Right lobe of liver (tissue), 6 donors: Measurements from ENCODE around the gene MCAT. TPM values are rescaled to one million over a fixed set of nuclear protein-coding genes. Genes with fewer than 3 reads are reported as not detected.

Experiments
- ATAC-seq, 4 donors: fragments of 200-7000 bp; cut with Tn5 transposase; one replicate each; pipeline ENCODE4 v1.9.1; 2020; ENCODE audit warnings: mild to moderate bottlenecking in 4 of 4, moderate library complexity in 4 of 4
- DNase-seq, 3 donors: peaks; one replicate each; pipeline ENCODE4 v3.0.0-alpha.2; 2020
- H3K27ac ChIP-seq, 3 donors: fragments of 200-600 bp; one replicate each; pipeline ENCODE4 v1.8.0; 2022
- H3K27me3 ChIP-seq, 2 donors: fragments of 200-600 bp; one replicate each; pipeline ENCODE4 v1.8.0; 2022
- H3K36me3 ChIP-seq, 4 donors: fragments of 200-600 bp; sonication (generic) in 1 of 4; one replicate each; pipeline versions ENCODE4 v1.5.1 to v1.8.0; 2017 to 2022; ENCODE audit warnings: control low read depth in 1 of 4
- H3K4me1 ChIP-seq, 4 donors: fragments of 200-600 bp; sonication (generic) in 1 of 4; one replicate each; pipeline versions ENCODE4 v1.5.1 to v1.8.0; 2017 to 2022; ENCODE audit warnings: control low read depth in 1 of 4
- H3K4me3 ChIP-seq, 3 donors: fragments of 200-600 bp; one replicate each; pipeline ENCODE4 v1.8.0; 2022
- H3K9me3 ChIP-seq, 4 donors: fragments of 200-600 bp; sonication (generic) in 1 of 4; one replicate each; pipeline versions ENCODE4 v1.5.1 to v1.8.0; 2017 to 2022; ENCODE audit warnings: control low read depth in 1 of 4
- CTCF ChIP-seq, 4 donors: fragments of 200-600 bp in 3 of 4; fragments of 450-650 bp in 1 of 4; IDR thresholded peaks; one replicate each; pipeline versions ENCODE4 v1.5.1 to v1.8.0; 2016 to 2022; ENCODE audit warnings: antibody characterized with exemption in 4 of 4, mild to moderate bottlenecking in 2 of 4
- POLR2A ChIP-seq: fragments of 450-650 bp; IDR thresholded peaks from one replicate; pipeline ENCODE4 v1.6.1; 2017; ENCODE audit warnings: antibody characterized with exemption, mild to moderate bottlenecking
- whole genome bisulfite sequencing: methylation state at CpG from one replicate; pipeline ENCODE4 v1.1.6; 2018; ENCODE audit warnings: low coverage, low lambda C conversion rate; ENCODE audit not compliant: insufficient coverage; ENCODE audit errors: missing lambda C conversion rate; 5-methylcytosine and 5-hydroxymethylcytosine counted together
- intact Hi-C, 2 donors: fragments of 100-400 bp; cut with DNase I; formaldehyde crosslinking; loops; one replicate each; pipeline versions ENCODE4 v1.11.2 to v1.14.1; 2022
- long read RNA-seq: library from polyadenylated mRNA; unstranded; transcript quantifications from one replicate; pipeline ENCODE4 v2.0.0, GENCODE V29; 2019
- total RNA-seq, 6 experiments: library from RNA; depleted of rRNA in 2 of 6; stranded (reverse); fragments of >200 nt in 2 of 6; fragmentation: NEBNext Ultra II Directional in 3 of 6; extraction: Animal tissue kit (Norgen Biotek cat#: 25700) in 3 of 6; gene quantifications; one replicate each; pipeline versions ENCODE4 v1.1.0 to v1.2.4, GENCODE V29; 2016 to 2023
- donor health status: DM: no; HTN: yes; CAD: no.
- donor health status: DM: no; HTN: no; CAD: no.
- donor health status: DM: no; HTN: no; CAD: no.
- donor health status: DM: no; HTN: yes; CAD: no.
- donor health status: DM: no; HTN: yes; CAD: no.

The MCAT gene
- 10 to 100 TPM in 4 of 6 experiments, 1 to 10 TPM in 2; 8.8 to 22.3 (median 11.4) TPM for total RNA-seq
- long read RNA-seq, partial matches to known transcripts = 0 of 4 reads
- long read RNA-seq, other reads (novel, unspliced or antisense) = 1 of 4 reads

GRCh38 chr22:43142880-43143562, at the start of gene MCAT:
Gene MCAT (minus strand): TSS chr22:43143398. CDS start chr22:43143348, 50 bp downstream.
- H3K27ac ChIP-seq = peak within 1 kb of the TSS in 2 of 3 donors; percentile 39 to 41
- no CpG with 5 or more reads among the region's 83 CpGs for WGBS
- peak; percentile 62 for TF ChIP-seq POLR2A
- TF ChIP-seq CTCF (IDR thresholded peaks at IDR 0.05) = no peak
- H3K27me3 ChIP-seq = no peaks in the 10 kb centered on the region
- H3K4me3 ChIP-seq = peak within 1 kb of the TSS; percentile 93 to 99 (median 98)
- ATAC-seq (peak; percentile 88 to 96 (median 94)), DNase-seq (peak; percentile 87 to 90 (median 88))
- intact Hi-C loops = no loop called here
- H3K4me1 ChIP-seq = peaks cover 0 to 11% (median 3%) of the 10 kb centered on the region in 4 donors
- H3K36me3 ChIP-seq = peaks cover 0 to 13% (median 6%) of the 10 kb centered on the region in 4 donors
- no peaks in the 10 kb centered on the region for H3K9me3 ChIP-seq

- TF ChIP-seq CTCF (IDR thresholded peaks at IDR 0.05) = no peak
- TF ChIP-seq POLR2A = no peak
- no peaks in the 10 kb centered on the region for H3K36me3 ChIP-seq
- H3K27ac ChIP-seq = no peak overlapping the region
- H3K9me3 ChIP-seq = no peaks in the 10 kb centered on the region
- H3K4me1 ChIP-seq = no peaks in the 10 kb centered on the region
- ATAC-seq = no peak
- no peak for DNase-seq
- no peaks in the 10 kb centered on the region for H3K27me3 ChIP-seq
- intact Hi-C loops = no loop called here
- H3K4me3 ChIP-seq = no peak overlapping the region
These were observed 48.6 kb upstream of the MCAT start for GRCh38 chr22:43191831-43192230.

- ATAC-seq (no peak), DNase-seq (no peak)
- Histone ChIP-seq H3K4me1 (peaks cover 0 to 10% (median 4%) of the 10 kb centered on the region in 4 donors), H3K27ac (no peak overlapping the region), H3K36me3 (no peaks in the 10 kb centered on the region), H3K27me3 (no peaks in the 10 kb centered on the region), H3K9me3 (no peaks in the 10 kb centered on the region), H3K4me3 (no peak overlapping the region)
- intact Hi-C loops = no loop called here
- WGBS = 90% methylated on average over 5 of the region's 5 CpGs
- TF ChIP-seq CTCF (IDR thresholded peaks at IDR 0.05) (no peak), POLR2A (no peak)
These were observed 45.8 kb upstream of the MCAT start for GRCh38 chr22:43188829-43189545.

- Histone ChIP-seq H3K27ac (peak overlapping the region; percentile 59 to 75 (median 74)), H3K4me1 (peaks cover 0 to 10% (median 4%) of the 10 kb centered on the region in 4 donors), H3K9me3 (no peaks in the 10 kb centered on the region), H3K27me3 (no peaks in the 10 kb centered on the region), H3K4me3 (peak overlapping the region; percentile 44 to 72 (median 64)), H3K36me3 (no peaks in the 10 kb centered on the region)
- TF ChIP-seq CTCF (IDR thresholded peaks at IDR 0.05) (peak; percentile 62 to 75 (median 68)), POLR2A (peak; percentile 83)
- WGBS = 8% methylated on average over 46 of the region's 86 CpGs
- DNase-seq (peak; percentile 97 to 98 (median 98)), ATAC-seq (peak; percentile 86 to 93 (median 92))
- intact Hi-C loops = no loop called here
These were observed 44.2 kb upstream of the MCAT start for GRCh38 chr22:43187171-43188099.
